Mesendoderm (in vitro differentiated cells): Measurements from ENCODE around the gene BMPER.

ENCODE experiments used
- DNase-seq: peaks from one replicate; pipeline ENCODE4 v3.0.0; 2013
- H2AK5ac ChIP-seq: 2 replicates; pipeline ENCODE4 v1.6.1; 2013; ENCODE audit warnings: low read length, inconsistent platforms
- H2BK120ac ChIP-seq: 2 replicates; pipeline ENCODE4 v1.6.1; 2013; ENCODE audit warnings: low read depth, mild to moderate bottlenecking, low read length, moderate library complexity, mixed read lengths
- H2BK15ac ChIP-seq: replicated peaks from 2 replicates; pipeline ENCODE4 v1.6.1; 2013; ENCODE audit warnings: low read depth, mild to moderate bottlenecking, moderate library complexity
- H2BK5ac ChIP-seq: 2 replicates; pipeline ENCODE4 v1.6.1; 2013; ENCODE audit warnings: low read length, inconsistent platforms
- H3K18ac ChIP-seq: 2 replicates; pipeline ENCODE4 v1.6.1; 2013; ENCODE audit warnings: mild to moderate bottlenecking, low read length, mixed read lengths
- H3K23ac ChIP-seq: one replicate; pipeline ENCODE4 v1.6.1; 2013; ENCODE audit warnings: low read length
- H3K27ac ChIP-seq: 2 replicates; pipeline ENCODE4 v1.5.1; 2013; ENCODE audit warnings: low read depth, mild to moderate bottlenecking, inconsistent platforms, low read length, moderate library complexity
- H3K27me3 ChIP-seq: 2 replicates; pipeline ENCODE4 v1.6.1; 2013; ENCODE audit warnings: low read length, control low read depth, mild to moderate bottlenecking, inconsistent platforms; ENCODE audit not compliant: insufficient read depth, poor library complexity
- H3K36me3 ChIP-seq: 2 replicates; pipeline ENCODE4 v1.6.1; 2013; ENCODE audit warnings: low read length, inconsistent platforms; ENCODE audit not compliant: control insufficient read depth, insufficient read depth
- H3K4ac ChIP-seq: one replicate; pipeline ENCODE4 v1.6.1; 2013; ENCODE audit warnings: low read depth, mild to moderate bottlenecking, low read length, moderate library complexity
- H3K4me1 ChIP-seq: 2 replicates; pipeline ENCODE4 v1.6.1; 2013; ENCODE audit warnings: low read depth, low read length, inconsistent platforms; ENCODE audit not compliant: control insufficient read depth
- H3K4me2 ChIP-seq: 2 replicates; pipeline ENCODE4 v1.6.1; 2013; ENCODE audit warnings: low read length
- H3K4me3 ChIP-seq: 2 replicates; pipeline ENCODE4 v1.5.1; 2013; ENCODE audit warnings: mild to moderate bottlenecking, low read length
- H3K56ac ChIP-seq: one replicate; pipeline ENCODE4 v1.6.1; 2013; ENCODE audit warnings: low read length
- H3K79me1 ChIP-seq: 2 replicates; pipeline ENCODE4 v1.6.1; 2013; ENCODE audit warnings: low read length, inconsistent platforms
- H3K79me2 ChIP-seq: 2 replicates; pipeline ENCODE4 v1.6.1; 2013; ENCODE audit warnings: mild to moderate bottlenecking, low read length; ENCODE audit not compliant: control insufficient read depth, insufficient read depth
- H3K9ac ChIP-seq: 2 replicates; pipeline ENCODE4 v1.6.1; 2013; ENCODE audit warnings: low read length, inconsistent platforms
- H4K5ac ChIP-seq: one replicate; pipeline ENCODE4 v1.6.1; 2013; ENCODE audit warnings: low read length
- H4K8ac ChIP-seq: one replicate; pipeline ENCODE4 v1.6.1; 2013; ENCODE audit warnings: low read depth, mild to moderate bottlenecking, control low read depth, low read length, moderate library complexity
- WGBS: extraction: QIAGEN DNeasy Blood & Tissue Kit; methylation state at CpG from one replicate; pipeline ENCODE4 v1.1.7; 2013; ENCODE audit warnings: low lambda C conversion rate, missing lambda C conversion rate; ENCODE audit not compliant: insufficient coverage; ENCODE audit errors: extremely low coverage; 5-methylcytosine and 5-hydroxymethylcytosine counted together

BMPER gene

GRCh38 chr7:33876596-33877274 lies 28.6 kb upstream of the BMPER start:
- Histone ChIP-seq H3K4me1 (peaks cover 8% of the 10 kb centered on the region), H3K18ac (no peak overlapping the region), H4K5ac (no peak overlapping the region), H3K4me3 (no peak overlapping the region), H3K4ac (no peak overlapping the region), H3K23ac (no peak overlapping the region), H3K9ac (no peak overlapping the region), H3K27ac (no peak overlapping the region), H3K79me1 (no peaks in the 10 kb centered on the region), H2BK5ac (no peak overlapping the region), H2BK15ac (no peak overlapping the region), H2AK5ac (no peak overlapping the region), H3K4me2 (no peak overlapping the region), H3K79me2 (no peaks in the 10 kb centered on the region), H3K27me3 (no peaks in the 10 kb centered on the region), H3K36me3 (no peaks in the 10 kb centered on the region), H3K56ac (no peak overlapping the region), H2BK120ac (no peak overlapping the region), H4K8ac (no peak overlapping the region)
- no peak for DNase-seq
- no CpG with 5 or more reads among the region's 3 CpGs for WGBS

GRCh38 chr7:33880787-33881186 lies 24.6 kb upstream of the BMPER start:
- no peak overlapping the region for H3K27ac ChIP-seq
- no peaks in the 10 kb centered on the region for H3K27me3 ChIP-seq
- no peak overlapping the region for H3K4ac ChIP-seq
- H2BK15ac ChIP-seq: no peak overlapping the region
- H3K36me3 ChIP-seq: no peaks in the 10 kb centered on the region
- no peak overlapping the region for H2BK120ac ChIP-seq
- H3K4me1 ChIP-seq: peaks cover 4% of the 10 kb centered on the region
- no peaks in the 10 kb centered on the region for H3K79me1 ChIP-seq
- H4K5ac ChIP-seq: no peak overlapping the region
- peak; percentile 35 for DNase-seq
- H2AK5ac ChIP-seq: no peak overlapping the region
- no peaks in the 10 kb centered on the region for H3K79me2 ChIP-seq
- no peak overlapping the region for H3K4me3 ChIP-seq
- H2BK5ac ChIP-seq: no peak overlapping the region
- H4K8ac ChIP-seq: no peak overlapping the region
- H3K23ac ChIP-seq: no peak overlapping the region
- H3K18ac ChIP-seq: no peak overlapping the region
- H3K56ac ChIP-seq: no peak overlapping the region
- H3K4me2 ChIP-seq: no peak overlapping the region
- no peak overlapping the region for H3K9ac ChIP-seq

GRCh38 chr7:33881316-33881715 lies 24.0 kb upstream of the BMPER start:
- Histone ChIP-seq H4K8ac (no peak overlapping the region), H3K4me1 (peaks cover 4% of the 10 kb centered on the region)
- WGBS: no CpG with 5 or more reads among the region's 4 CpGs

GRCh38 chr7:33882040-33882837 lies 23.1 kb upstream of the BMPER start:
- Histone ChIP-seq H3K36me3 (no peaks in the 10 kb centered on the region), H2BK120ac (no peak overlapping the region), H3K18ac (no peak overlapping the region), H3K23ac (no peak overlapping the region), H3K4me3 (no peak overlapping the region), H3K4me1 (peaks cover 13% of the 10 kb centered on the region), H3K4me2 (no peak overlapping the region), H2BK15ac (no peak overlapping the region), H3K27me3 (no peaks in the 10 kb centered on the region), H3K4ac (no peak overlapping the region), H4K5ac (no peak overlapping the region), H3K56ac (no peak overlapping the region), H2BK5ac (no peak overlapping the region), H3K27ac (no peak overlapping the region), H3K79me2 (no peaks in the 10 kb centered on the region), H2AK5ac (no peak overlapping the region), H3K9ac (no peak overlapping the region), H4K8ac (no peak overlapping the region), H3K79me1 (no peaks in the 10 kb centered on the region)
- no peak for DNase-seq
- WGBS: no CpG with 5 or more reads among the region's 7 CpGs

More at GRCh38 chr7:33881316-33881715, 24.0 kb upstream of the BMPER start:
- Histone ChIP-seq H3K27me3 (no peaks in the 10 kb centered on the region), H3K4me2 (no peak overlapping the region), H3K79me2 (no peaks in the 10 kb centered on the region), H3K9ac (no peak overlapping the region), H2BK5ac (no peak overlapping the region), H2AK5ac (no peak overlapping the region), H3K4ac (no peak overlapping the region), H3K27ac (no peak overlapping the region), H2BK15ac (no peak overlapping the region), H3K56ac (no peak overlapping the region), H2BK120ac (no peak overlapping the region), H3K23ac (no peak overlapping the region), H3K36me3 (no peaks in the 10 kb centered on the region), H3K18ac (no peak overlapping the region), H3K79me1 (no peaks in the 10 kb centered on the region), H4K5ac (no peak overlapping the region), H3K4me3 (no peak overlapping the region)
- no peak for DNase-seq

GRCh38 chr7:33882950-33883670 lies 22.2 kb upstream of the BMPER start:
- Histone ChIP-seq H3K27me3 (no peaks in the 10 kb centered on the region), H2BK15ac (no peak overlapping the region), H3K79me2 (no peaks in the 10 kb centered on the region), H3K27ac (no peak overlapping the region), H3K4ac (no peak overlapping the region), H3K18ac (no peak overlapping the region), H2BK120ac (no peak overlapping the region), H3K36me3 (no peaks in the 10 kb centered on the region), H2BK5ac (no peak overlapping the region), H3K4me3 (no peak overlapping the region), H3K79me1 (no peaks in the 10 kb centered on the region), H4K8ac (no peak overlapping the region), H3K9ac (no peak overlapping the region), H4K5ac (no peak overlapping the region), H3K56ac (no peak overlapping the region), H3K4me2 (no peak overlapping the region), H2AK5ac (no peak overlapping the region), H3K4me1 (peaks cover 20% of the 10 kb centered on the region), H3K23ac (no peak overlapping the region)
- WGBS: no CpG with 5 or more reads among the region's 3 CpGs
- no peak for DNase-seq
